ENCODE data around the gene THUMPD2. TPM values are rescaled to one million over a fixed set of nuclear protein-coding genes. Genes with fewer than 3 reads are reported as not detected.

Gene THUMPD2
- total RNA-seq, 2 experiments from 2014 or later, result 12.9 to 13.3 TPM

GRCh38 chr2:39723946-39724827, 54.9 kb downstream of the THUMPD2 start:
- no peak for DNase-seq
- Mint-ChIP-seq H3K4me3 (no peak overlapping the region), H3K9me3 (no peaks in the 10 kb centered on the region), H3K27ac (no peak overlapping the region), H3K27me3 (peaks cover 32% of the 10 kb centered on the region), H3K4me1 (peaks cover 10% of the 10 kb centered on the region), H3K36me3 (ENCODE audit: low read depth) (no peaks in the 10 kb centered on the region)
- CTCF ChIA-PET, result no interaction called here
- POLR2A ChIA-PET, result no interaction called here

- H3K36me3 Mint-ChIP-seq (ENCODE audit: low read depth), result no peaks in the 10 kb centered on the region
- POLR2A ChIA-PET, result no interaction called here
- no peak overlapping the region for H3K4me3 Mint-ChIP-seq
- H3K4me1 Mint-ChIP-seq, result peaks cover 7% of the 10 kb centered on the region
- H3K27ac Mint-ChIP-seq, result no peak overlapping the region
- DNase-seq, result no peak
- CTCF ChIA-PET, result no interaction called here
- no peaks in the 10 kb centered on the region for H3K9me3 Mint-ChIP-seq
- H3K27me3 Mint-ChIP-seq, result peaks cover 32% of the 10 kb centered on the region
Observed at GRCh38 chr2:39723497-39723896, 55.6 kb downstream of the THUMPD2 start.

GRCh38 chr2:39720970-39721369, 58.1 kb downstream of the THUMPD2 start:
- H3K4me1 Mint-ChIP-seq, result peaks cover under 1% of the 10 kb centered on the region
- no peak overlapping the region for H3K4me3 Mint-ChIP-seq
- no peak overlapping the region for H3K27ac Mint-ChIP-seq
- no peaks in the 10 kb centered on the region for H3K9me3 Mint-ChIP-seq
- DNase-seq, result no peak
- H3K27me3 Mint-ChIP-seq, result peaks cover 28% of the 10 kb centered on the region
- ChIA-PET POLR2A (no interaction called here), CTCF (no interaction called here)
- no peaks in the 10 kb centered on the region for H3K36me3 Mint-ChIP-seq (ENCODE audit: low read depth)

GRCh38 chr2:39719317-39719716, 59.7 kb downstream of the THUMPD2 start:
- no peak overlapping the region for H3K27ac Mint-ChIP-seq
- CTCF ChIA-PET, result no interaction called here
- no peak overlapping the region for H3K4me3 Mint-ChIP-seq

GRCh38 chr2:39718483-39718882, 60.6 kb downstream of the THUMPD2 start:
- Mint-ChIP-seq H3K36me3 (ENCODE audit: low read depth) (no peaks in the 10 kb centered on the region), H3K4me1 (no peaks in the 10 kb centered on the region)

More at GRCh38 chr2:39719317-39719716, 59.7 kb downstream of the THUMPD2 start:
- Mint-ChIP-seq H3K27me3 (peaks cover 23% of the 10 kb centered on the region), H3K4me1 (no peaks in the 10 kb centered on the region), H3K9me3 (no peaks in the 10 kb centered on the region), H3K36me3 (ENCODE audit: low read depth) (no peaks in the 10 kb centered on the region)
- DNase-seq, result no peak
- POLR2A ChIA-PET, result no interaction called here

GRCh38 chr2:39717067-39717466, 62.0 kb downstream of the THUMPD2 start:
- CTCF ChIA-PET, result no interaction called here
- no peak overlapping the region for H3K4me3 Mint-ChIP-seq
- POLR2A ChIA-PET, result no interaction called here
- H3K27me3 Mint-ChIP-seq, result peaks cover 28% of the 10 kb centered on the region
- H3K9me3 Mint-ChIP-seq, result no peaks in the 10 kb centered on the region
- no peaks in the 10 kb centered on the region for H3K4me1 Mint-ChIP-seq
- no peak overlapping the region for H3K27ac Mint-ChIP-seq
- DNase-seq, result no peak
- no peaks in the 10 kb centered on the region for H3K36me3 Mint-ChIP-seq (ENCODE audit: low read depth)

More at GRCh38 chr2:39718483-39718882, 60.6 kb downstream of the THUMPD2 start:
- Mint-ChIP-seq H3K27me3 (peaks cover 24% of the 10 kb centered on the region), H3K9me3 (no peaks in the 10 kb centered on the region), H3K27ac (no peak overlapping the region), H3K4me3 (no peak overlapping the region)
- CTCF ChIA-PET, result no interaction called here
- POLR2A ChIA-PET, result no interaction called here
- DNase-seq, result no peak

GRCh38 chr2:39715822-39716221, 63.2 kb downstream of the THUMPD2 start:
- no peak for DNase-seq
- H3K4me3 Mint-ChIP-seq, result no peak overlapping the region
- no peak overlapping the region for H3K27ac Mint-ChIP-seq
- peaks cover 27% of the 10 kb centered on the region for H3K27me3 Mint-ChIP-seq
- ChIA-PET POLR2A (no interaction called here), CTCF (no interaction called here)
- no peaks in the 10 kb centered on the region for H3K9me3 Mint-ChIP-seq
- H3K4me1 Mint-ChIP-seq, result no peaks in the 10 kb centered on the region
- H3K36me3 Mint-ChIP-seq (ENCODE audit: low read depth), result no peaks in the 10 kb centered on the region

- DNase-seq, result no peak
- Mint-ChIP-seq H3K4me3 (no peak overlapping the region), H3K27me3 (peaks cover 25% of the 10 kb centered on the region), H3K9me3 (no peaks in the 10 kb centered on the region), H3K4me1 (no peaks in the 10 kb centered on the region), H3K27ac (no peak overlapping the region), H3K36me3 (ENCODE audit: low read depth) (no peaks in the 10 kb centered on the region)
- CTCF ChIA-PET, result no interaction called here
- POLR2A ChIA-PET, result no interaction called here
Observed at GRCh38 chr2:39715095-39715494, 64.0 kb downstream of the THUMPD2 start.

- Mint-ChIP-seq H3K4me3 (no peak overlapping the region), H3K27me3 (peaks cover 24% of the 10 kb centered on the region), H3K9me3 (no peaks in the 10 kb centered on the region), H3K36me3 (ENCODE audit: low read depth) (no peaks in the 10 kb centered on the region), H3K4me1 (no peaks in the 10 kb centered on the region), H3K27ac (no peak overlapping the region)
- ChIA-PET CTCF (no interaction called here), POLR2A (no interaction called here)
- DNase-seq, result no peak
Observed at GRCh38 chr2:39712953-39713352, 66.1 kb downstream of the THUMPD2 start.

GRCh38 chr2:39710807-39711206, 68.3 kb downstream of the THUMPD2 start:
- POLR2A ChIA-PET, result no interaction called here
- no peaks in the 10 kb centered on the region for H3K4me1 Mint-ChIP-seq
- CTCF ChIA-PET, result no interaction called here
- no peaks in the 10 kb centered on the region for H3K36me3 Mint-ChIP-seq (ENCODE audit: low read depth)
- DNase-seq, result no peak
- H3K9me3 Mint-ChIP-seq, result no peaks in the 10 kb centered on the region
- no peak overlapping the region for H3K4me3 Mint-ChIP-seq
- H3K27ac Mint-ChIP-seq, result no peak overlapping the region
- peaks cover 26% of the 10 kb centered on the region for H3K27me3 Mint-ChIP-seq

GRCh38 chr2:39708003-39708402, 71.1 kb downstream of the THUMPD2 start:
- H3K27me3 Mint-ChIP-seq, result peaks cover 22% of the 10 kb centered on the region
- no peak for DNase-seq
- CTCF ChIA-PET, result interaction anchor here (0.7 kb wide), 1 partner anchor 364 kb away, joined by 3 read pairs; no protein-coding TSS in a partner anchor
- H3K36me3 Mint-ChIP-seq (ENCODE audit: low read depth), result no peaks in the 10 kb centered on the region
- no peaks in the 10 kb centered on the region for H3K4me1 Mint-ChIP-seq
- no peaks in the 10 kb centered on the region for H3K9me3 Mint-ChIP-seq
- H3K4me3 Mint-ChIP-seq, result no peak overlapping the region
- POLR2A ChIA-PET, result no interaction called here
- H3K27ac Mint-ChIP-seq, result no peak overlapping the region

- Mint-ChIP-seq H3K4me3 (no peak overlapping the region), H3K36me3 (ENCODE audit: low read depth) (no peaks in the 10 kb centered on the region), H3K9me3 (no peaks in the 10 kb centered on the region), H3K27ac (no peak overlapping the region), H3K27me3 (peaks cover 22% of the 10 kb centered on the region), H3K4me1 (no peaks in the 10 kb centered on the region)
- CTCF ChIA-PET, result no interaction called here
- POLR2A ChIA-PET, result no interaction called here
- no peak for DNase-seq
Observed at GRCh38 chr2:39706945-39707344, 72.1 kb downstream of the THUMPD2 start.

GRCh38 chr2:39706312-39706711, 72.7 kb downstream of the THUMPD2 start:
- no peak for DNase-seq
- Mint-ChIP-seq H3K4me3 (no peak overlapping the region), H3K4me1 (no peaks in the 10 kb centered on the region), H3K9me3 (peaks cover under 1% of the 10 kb centered on the region), H3K27me3 (peaks cover 25% of the 10 kb centered on the region), H3K27ac (no peak overlapping the region), H3K36me3 (ENCODE audit: low read depth) (peaks cover 3% of the 10 kb centered on the region)
- ChIA-PET POLR2A (no interaction called here), CTCF (interaction anchor here (0.9 kb wide), 1 partner anchor 23 kb away, joined by 3 read pairs; no protein-coding TSS in a partner anchor)

GRCh38 chr2:39705638-39706037, 73.4 kb downstream of the THUMPD2 start:
- no peaks in the 10 kb centered on the region for H3K4me1 Mint-ChIP-seq
- ChIA-PET POLR2A (no interaction called here), CTCF (interaction anchor here (0.9 kb wide), 1 partner anchor 24 kb away, joined by 3 read pairs; no protein-coding TSS in a partner anchor)
- no peak overlapping the region for H3K27ac Mint-ChIP-seq
- H3K9me3 Mint-ChIP-seq, result peaks cover 4% of the 10 kb centered on the region
- H3K27me3 Mint-ChIP-seq, result peaks cover 25% of the 10 kb centered on the region
- H3K36me3 Mint-ChIP-seq (ENCODE audit: low read depth), result peaks cover 5% of the 10 kb centered on the region
- no peak overlapping the region for H3K4me3 Mint-ChIP-seq
- DNase-seq, result no peak
